ENCODE results near the gene CLEC1A. TPM values are rescaled to one million over a fixed set of nuclear protein-coding genes. Genes with fewer than 3 reads are reported as not detected.

CLEC1A gene
- total and polyA plus RNA-seq, 2 donors (not counting 3 experiments of a cell fraction or from before 2014, with no cell fraction given): 22.0 to 24.2 TPM

DNA sequence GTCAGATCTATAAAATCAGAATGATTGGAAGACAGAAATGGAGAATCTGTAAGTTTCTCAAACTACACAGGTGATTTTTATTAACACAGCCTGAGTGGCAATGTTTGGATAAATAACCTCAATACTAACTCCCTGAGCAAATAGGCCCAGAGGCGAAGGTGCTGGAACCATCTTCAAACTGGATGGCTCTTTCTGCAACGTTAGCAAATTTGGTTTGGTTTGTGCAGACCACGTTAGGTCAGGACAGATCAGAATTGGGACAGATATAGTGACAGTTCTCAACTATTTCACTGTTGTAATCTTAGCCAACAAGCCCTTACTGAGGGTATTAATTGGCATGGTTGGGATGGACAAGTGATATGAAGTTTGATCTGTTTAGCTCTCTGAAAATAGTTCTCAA is 77.4 kb downstream of the CLEC1A start:
- H3K4me2 ChIP-seq (ENCODE audit: insufficient read depth, low read length): no peak overlapping the region
- dilution Hi-C loops (cut with MboI; ENCODE audit: extremely low pct_ligation_motif_present, low sequenced_read_pairs) (no loop called here), intact Hi-C loops (cut with micrococcal nuclease) (no loop called here)
- peaks cover 23% of the 10 kb centered on the region for H3K4me1 ChIP-seq (ENCODE audit: control insufficient read depth, extremely low read depth, insufficient read depth, low read length)
- no peaks in the 10 kb centered on the region for H3K36me3 ChIP-seq (ENCODE audit: control insufficient read depth in 2 of 2, extremely low read depth in 1 of 2, insufficient read depth in 2 of 2, low read length in 2 of 2)
- no peak overlapping the region for H3K9ac ChIP-seq (replicated peaks; ENCODE audit: extremely low read depth, insufficient read depth, low read length)
- no peak overlapping the region for H3K27ac ChIP-seq (ENCODE audit: insufficient read depth, low read depth, low read length)
- no peaks in the 10 kb centered on the region for H3K27me3 ChIP-seq (ENCODE audit: control insufficient read depth in 2 of 2, insufficient read depth in 2 of 2, low read length in 2 of 2)
- no peaks in the 10 kb centered on the region for H3K9me1 ChIP-seq (replicated peaks; ENCODE audit: control insufficient read depth, extremely low read depth, insufficient read depth, low read length)
- ChIA-PET POLR2A (no interaction called here), CTCF (interaction anchor here (1.9 kb wide), 1 partner anchor 12 kb away, joined by 8 read pairs; no protein-coding TSS in a partner anchor)
- H2AFZ ChIP-seq (ENCODE audit: low read depth, low read length): no peak overlapping the region
- H3K79me2 ChIP-seq (ENCODE audit: control insufficient read depth, insufficient read depth, low read length): no peaks in the 10 kb centered on the region
- no peak overlapping the region for H3K4me3 ChIP-seq (replicated peaks in 1 of 3; ENCODE audit: insufficient read depth in 1 of 3, low read depth in 1 of 3, low read length in 3 of 3)
- DNase-seq (ENCODE audit: low read depth, low spot score): no peak
- no peaks in the 10 kb centered on the region for H3K9me3 ChIP-seq (replicated peaks; ENCODE audit: control insufficient read depth, insufficient read depth, low read length)
- BruUV-seq (replicated peaks): no TSS peak
- TF ChIP-seq POLR2AphosphoS5 (IDR thresholded peaks at IDR 0.05; ENCODE audit: insufficient read depth, low read depth, low read length) (no peak), GATA2 (IDR thresholded peaks at IDR 0.05; ENCODE audit: insufficient read depth, insufficient read length, low read depth, low read length) (no peak)
- TF ChIP-seq, protein P1, sequence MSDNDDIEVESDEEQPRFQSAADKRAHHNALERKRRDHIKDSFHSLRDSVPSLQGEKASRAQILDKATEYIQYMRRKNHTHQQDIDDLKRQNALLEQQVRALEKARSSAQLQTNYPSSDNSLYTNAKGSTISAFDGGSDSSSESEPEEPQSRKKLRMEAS (IDR thresholded peaks at IDR 0.05; ENCODE audit: insufficient read depth, insufficient read length): no peak
- no peak for FAIRE-seq
- H4K20me1 ChIP-seq (replicated peaks; ENCODE audit: control insufficient read depth, extremely low read depth, insufficient read depth, low read length): no peaks in the 10 kb centered on the region

Other genes with a start within 250 kb of the CLEC1A start
- 16.4 and 18.3 TPM in 2 replicates for gene CLEC2B, start 229.6 kb downstream of the CLEC1A start, total RNA-seq
- gene CLEC2B, start 229.6 kb downstream of the CLEC1A start, polyA plus RNA-seq: 4.4 and 6.7 TPM in 2 replicates
- gene KLRF2, start 217.5 kb downstream of the CLEC1A start, total RNA-seq: not detected in 2 replicates
- gene KLRF2, start 217.5 kb downstream of the CLEC1A start, polyA plus RNA-seq: not detected in 2 replicates
- not detected in 2 replicates for gene CLEC2A, start 166.6 kb downstream of the CLEC1A start, total RNA-seq
- not detected in 2 replicates for gene CLEC2A, start 166.6 kb downstream of the CLEC1A start, polyA plus RNA-seq
- gene CLEC12A, start 127.6 kb downstream of the CLEC1A start, total RNA-seq: not detected in 2 replicates
- gene CLEC12A, start 127.6 kb downstream of the CLEC1A start, polyA plus RNA-seq: not detected in 2 replicates
- not detected in 2 replicates for gene CLEC1B, start 99.9 kb downstream of the CLEC1A start, total RNA-seq
- gene CLEC1B, start 99.9 kb downstream of the CLEC1A start, polyA plus RNA-seq: not detected in 2 replicates
- gene CLEC12B, start 88.4 kb downstream of the CLEC1A start, total RNA-seq: 1.2 TPM in 2 replicates
- 1.8 and 3.7 TPM in 2 replicates for gene CLEC12B, start 88.4 kb downstream of the CLEC1A start, polyA plus RNA-seq
- not detected in 2 replicates for gene CLEC9A, start 68.3 kb downstream of the CLEC1A start, total RNA-seq
- gene CLEC9A, start 68.3 kb downstream of the CLEC1A start, polyA plus RNA-seq: not detected in 2 replicates
- gene CLEC7A, start 31.2 kb upstream of the CLEC1A start, total RNA-seq: not detected in 2 replicates
- not detected in 2 replicates for gene CLEC7A, start 31.2 kb upstream of the CLEC1A start, polyA plus RNA-seq
- not detected in 2 replicates for gene OLR1, start 73.1 kb upstream of the CLEC1A start, total RNA-seq
- gene OLR1, start 73.1 kb upstream of the CLEC1A start, polyA plus RNA-seq: not detected in 2 replicates
- gene TMEM52B, start 80.0 kb upstream of the CLEC1A start, total RNA-seq: 0.24 TPM in 1 of 2 replicates, not detected in the other
- gene TMEM52B, start 80.0 kb upstream of the CLEC1A start, polyA plus RNA-seq: not detected in 2 replicates
- gene GABARAPL1, start 113.9 kb upstream of the CLEC1A start, total RNA-seq: 59.4 and 69.0 TPM in 2 replicates
- 64.8 and 65.6 TPM in 2 replicates for gene GABARAPL1, start 113.9 kb upstream of the CLEC1A start, polyA plus RNA-seq
- gene KLRD1, start 208.9 kb upstream of the CLEC1A start, total RNA-seq: 0.13 and 0.18 TPM in 2 replicates
- gene KLRD1, start 208.9 kb upstream of the CLEC1A start, polyA plus RNA-seq: 0.06 and 0.15 TPM in 2 replicates

All from endothelial cell of umbilical vein (primary cell).